ENCODE measurements around the gene TRMT1.

DNA sequence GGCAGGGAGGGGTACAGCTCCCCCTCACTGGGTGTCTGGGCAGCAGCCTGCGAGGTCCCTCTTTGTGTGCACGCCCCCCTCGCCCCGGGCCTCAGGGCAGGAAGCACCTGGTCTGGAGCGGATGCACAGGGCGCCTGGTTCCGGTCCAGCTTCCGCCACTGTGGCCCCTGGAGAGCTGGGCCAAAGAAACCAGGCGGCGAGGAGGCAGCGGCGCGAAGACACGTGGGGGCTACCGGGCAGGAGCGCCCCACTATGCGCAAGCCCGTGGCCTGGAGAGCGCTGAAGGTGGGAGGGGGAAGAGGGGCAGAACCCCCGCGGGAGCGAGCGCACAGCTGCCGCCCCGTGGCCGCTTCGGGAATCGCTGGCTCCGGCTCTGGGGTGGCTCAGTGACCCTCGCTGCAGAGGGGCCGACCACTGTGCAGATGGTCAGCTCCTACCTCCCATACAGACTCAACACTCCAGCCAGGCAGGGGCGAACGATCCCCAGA is 12.1 kb downstream of the TRMT1 start:
- TF ChIP-seq CTCF (IDR thresholded peaks at IDR 0.05) (peak; percentile 31 to 79), POLR2AphosphoS5 (IDR thresholded peaks at IDR 0.05) (peak in 2 of 3 donors; percentile 46 to 75), EP300 (IDR thresholded peaks at IDR 0.05) (no peak), POLR2A (IDR thresholded peaks at IDR 0.05) (no peak)
